Stomach smooth muscle (tissue), 2 donors: ENCODE measurements around the gene ZDHHC4.

ENCODE experiments used
- H3K27ac ChIP-seq: one replicate; pipeline ENCODE4 v1.7.0; 2013; ENCODE audit warnings: mild to moderate bottlenecking, low read length, inconsistent platforms
- H3K27me3 ChIP-seq, 2 donors: one replicate each; pipeline ENCODE4 v1.7.0; 2013; ENCODE audit warnings: low read length in 2 of 2; ENCODE audit not compliant: insufficient read depth in 2 of 2, control insufficient read depth in 1 of 2
- H3K36me3 ChIP-seq, 2 donors: one replicate each; pipeline ENCODE4 v1.7.0; 2013; ENCODE audit warnings: low read length in 2 of 2; ENCODE audit not compliant: control insufficient read depth in 2 of 2, insufficient read depth in 2 of 2
- H3K4me1 ChIP-seq: one replicate; pipeline ENCODE4 v1.7.0; 2013; ENCODE audit warnings: low read length; ENCODE audit not compliant: control insufficient read depth, insufficient read depth
- H3K4me3 ChIP-seq, 2 donors: one replicate each; pipeline ENCODE4 v1.7.0; 2013; ENCODE audit warnings: low read length in 2 of 2
- H3K9ac ChIP-seq, 2 donors: one replicate each; pipeline ENCODE4 v1.7.0; 2013; ENCODE audit warnings: low read length in 2 of 2, mild to moderate bottlenecking in 1 of 2
- H3K9me3 ChIP-seq, 2 donors: one replicate each; pipeline ENCODE4 v1.7.0; 2013; ENCODE audit warnings: low read length in 2 of 2; ENCODE audit not compliant: control insufficient read depth in 2 of 2
- donor health status: healthy.
- donor health status: Pancreatic carcinoma.

Gene ZDHHC4

DNA sequence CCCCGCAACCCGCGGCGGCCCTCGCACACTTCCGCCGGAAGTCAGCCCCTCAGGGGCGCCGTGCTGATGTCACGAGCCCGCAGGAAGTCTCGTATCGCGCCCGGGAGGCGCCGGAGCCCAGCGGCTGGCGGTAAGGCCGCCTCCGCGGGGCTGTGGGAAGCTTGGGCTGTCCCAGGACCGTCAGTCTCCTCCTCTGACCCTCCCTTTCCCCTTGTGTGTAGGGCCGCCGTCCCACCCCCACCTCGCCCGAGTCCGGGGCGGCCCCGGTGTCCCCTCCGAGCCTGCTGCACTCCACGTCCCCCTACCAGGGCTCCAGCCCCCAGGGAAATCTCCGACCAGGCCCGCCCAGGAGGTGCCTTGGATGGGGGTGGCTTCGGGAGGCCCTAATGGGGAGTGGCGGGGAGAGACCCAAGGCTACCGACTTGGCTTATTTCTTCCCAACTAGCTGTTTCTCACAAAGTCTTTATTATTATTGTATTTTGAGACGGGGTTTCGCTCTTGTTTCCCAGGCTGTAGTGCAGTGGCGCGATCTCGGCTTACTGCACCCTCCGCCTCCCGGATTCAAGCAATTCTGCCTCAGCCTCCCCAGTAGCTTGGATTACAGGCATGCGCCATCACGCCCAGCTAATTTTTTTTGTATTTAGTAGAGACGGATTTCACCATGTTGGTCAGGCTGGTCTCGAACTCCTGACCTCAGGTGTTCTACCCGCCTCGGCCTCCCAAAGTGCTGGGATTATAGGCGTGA is at the start of gene ZDHHC4:
ZDHHC4 (plus strand) TSS at position 86 of the 745 bp plus-strand sequence. CDS start 3,108 bp downstream, outside the sequence.
- no peaks in the 10 kb centered on the region for H3K9me3 ChIP-seq
- H3K36me3 ChIP-seq: peaks cover 17 to 19% of the 10 kb centered on the region in 2 donors
- H3K4me1 ChIP-seq: peaks cover 11% of the 10 kb centered on the region
- peak within 1 kb of the TSS; percentile 93 for H3K27ac ChIP-seq
- H3K9ac ChIP-seq: peak within 1 kb of the TSS; percentile 92
- no peaks in the 10 kb centered on the region for H3K27me3 ChIP-seq
- peak within 1 kb of the TSS; percentile 75 to 82 for H3K4me3 ChIP-seq

DNA sequence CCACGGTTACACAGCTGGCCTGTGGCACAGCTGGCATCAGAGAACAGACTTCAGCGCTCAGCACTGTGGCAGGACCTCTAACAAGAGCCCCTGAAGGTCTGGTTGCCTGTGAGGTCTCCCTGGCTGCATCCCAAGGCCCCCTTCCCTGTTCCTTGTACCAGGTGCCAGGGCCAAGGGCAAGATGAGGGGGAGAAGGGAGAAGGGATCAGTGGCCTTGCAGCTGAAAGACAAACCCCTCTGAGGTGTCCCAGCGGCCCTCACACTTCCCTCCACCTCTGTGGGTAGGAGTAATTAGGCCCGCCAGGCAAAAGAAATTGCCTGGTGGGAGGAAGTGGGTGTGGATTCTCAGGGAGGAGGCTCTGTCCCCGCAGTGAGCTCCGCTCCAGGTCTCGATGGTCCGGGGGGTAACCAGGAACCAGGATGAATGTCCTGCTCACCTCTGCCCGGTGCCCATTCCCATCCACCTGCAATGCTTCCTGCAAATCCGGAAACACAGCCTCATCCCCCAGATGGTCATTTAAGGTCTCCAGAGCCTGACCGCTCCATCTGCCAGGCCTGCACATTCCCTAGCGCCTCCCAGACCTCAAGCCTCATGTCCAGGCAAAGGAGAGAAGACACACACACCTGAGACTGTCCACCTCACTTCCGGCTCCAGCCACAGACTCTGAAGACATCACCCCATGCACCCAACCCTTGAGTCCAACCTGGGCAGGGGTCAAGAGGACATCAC is 48.7 kb upstream of the ZDHHC4 start:
- peaks cover 32 to 34% of the 10 kb centered on the region in 2 donors for H3K27me3 ChIP-seq
- no peaks in the 10 kb centered on the region for H3K9me3 ChIP-seq
- peaks cover 7% of the 10 kb centered on the region for H3K4me1 ChIP-seq
- H3K4me3 ChIP-seq: no peak overlapping the region
- H3K27ac ChIP-seq: no peak overlapping the region
- H3K9ac ChIP-seq: no peak overlapping the region
- no peaks in the 10 kb centered on the region for H3K36me3 ChIP-seq

DNA sequence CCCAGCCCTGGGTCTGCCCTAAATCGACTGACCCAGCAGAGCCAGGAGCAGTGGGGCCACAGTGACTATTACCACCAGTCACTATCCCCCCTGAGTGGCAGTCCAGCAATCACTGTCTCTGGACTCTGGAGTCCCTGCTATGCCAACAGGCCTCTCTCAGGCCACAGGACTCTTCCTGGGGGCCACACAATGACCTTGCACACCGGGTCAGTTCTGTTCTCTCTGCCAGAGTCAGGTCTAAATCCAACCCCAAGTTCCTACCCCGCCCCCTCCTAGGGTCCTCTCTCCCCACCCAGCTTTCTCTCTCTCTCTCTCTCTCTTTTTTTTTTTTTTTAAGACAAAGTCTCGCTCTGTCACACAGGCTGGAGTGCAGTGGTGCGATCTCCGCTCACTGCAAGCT is 47.6 kb upstream of the ZDHHC4 start:
- Histone ChIP-seq H3K27ac (no peak overlapping the region), H3K9ac (no peak overlapping the region), H3K4me1 (peaks cover 7% of the 10 kb centered on the region), H3K4me3 (no peak overlapping the region), H3K27me3 (peaks cover 32 to 34% of the 10 kb centered on the region in 2 donors), H3K9me3 (no peaks in the 10 kb centered on the region), H3K36me3 (no peaks in the 10 kb centered on the region)

DNA sequence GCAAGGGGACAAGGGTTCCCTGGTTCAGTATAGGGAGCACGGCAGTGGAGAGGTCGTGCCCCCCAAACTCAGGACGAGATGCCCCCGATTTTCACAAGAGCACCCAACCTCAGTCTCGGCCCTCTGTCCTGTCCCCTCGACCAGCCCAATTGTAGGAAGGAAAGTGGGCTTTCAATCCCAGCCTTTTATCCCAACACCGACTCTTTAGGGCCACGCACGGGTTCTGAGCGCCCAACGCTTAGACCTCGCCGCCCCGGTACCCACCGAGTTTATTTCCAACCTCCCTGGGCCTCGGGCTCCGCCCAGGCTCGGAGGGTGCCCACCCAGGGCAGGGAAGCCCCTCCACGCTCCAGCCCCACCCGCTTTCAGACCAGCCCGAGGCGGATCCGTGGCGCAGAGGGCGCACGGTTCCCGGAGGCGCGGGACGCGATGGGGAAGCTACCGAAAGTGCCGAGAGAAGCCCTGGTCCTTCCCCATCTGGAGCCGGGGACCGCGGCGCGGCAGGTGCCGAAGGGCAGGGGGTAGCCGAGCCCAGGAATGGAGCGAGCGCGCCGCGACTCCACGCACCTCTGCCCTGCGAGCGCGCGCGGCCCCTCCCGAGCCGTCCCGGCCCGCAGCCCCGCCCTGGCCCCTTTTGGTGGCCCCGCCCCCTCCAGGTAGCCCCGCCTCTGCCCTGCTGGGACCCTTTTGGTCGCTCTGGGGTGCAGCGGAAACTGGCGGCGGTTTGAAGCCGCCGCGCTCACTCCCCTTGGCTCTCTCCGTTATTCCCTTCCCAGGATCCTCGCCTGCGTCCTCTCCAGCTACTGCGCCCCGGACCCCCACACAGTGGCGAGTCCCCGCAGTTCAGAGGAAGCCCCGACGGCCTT is 46.4 kb upstream of the ZDHHC4 start:
- H3K4me1 ChIP-seq: peaks cover 7% of the 10 kb centered on the region
- no peak overlapping the region for H3K27ac ChIP-seq
- H3K9ac ChIP-seq: no peak overlapping the region
- no peaks in the 10 kb centered on the region for H3K9me3 ChIP-seq
- peaks cover 36 to 37% of the 10 kb centered on the region in 2 donors for H3K27me3 ChIP-seq
- no peaks in the 10 kb centered on the region for H3K36me3 ChIP-seq
- no peak overlapping the region for H3K4me3 ChIP-seq

DNA sequence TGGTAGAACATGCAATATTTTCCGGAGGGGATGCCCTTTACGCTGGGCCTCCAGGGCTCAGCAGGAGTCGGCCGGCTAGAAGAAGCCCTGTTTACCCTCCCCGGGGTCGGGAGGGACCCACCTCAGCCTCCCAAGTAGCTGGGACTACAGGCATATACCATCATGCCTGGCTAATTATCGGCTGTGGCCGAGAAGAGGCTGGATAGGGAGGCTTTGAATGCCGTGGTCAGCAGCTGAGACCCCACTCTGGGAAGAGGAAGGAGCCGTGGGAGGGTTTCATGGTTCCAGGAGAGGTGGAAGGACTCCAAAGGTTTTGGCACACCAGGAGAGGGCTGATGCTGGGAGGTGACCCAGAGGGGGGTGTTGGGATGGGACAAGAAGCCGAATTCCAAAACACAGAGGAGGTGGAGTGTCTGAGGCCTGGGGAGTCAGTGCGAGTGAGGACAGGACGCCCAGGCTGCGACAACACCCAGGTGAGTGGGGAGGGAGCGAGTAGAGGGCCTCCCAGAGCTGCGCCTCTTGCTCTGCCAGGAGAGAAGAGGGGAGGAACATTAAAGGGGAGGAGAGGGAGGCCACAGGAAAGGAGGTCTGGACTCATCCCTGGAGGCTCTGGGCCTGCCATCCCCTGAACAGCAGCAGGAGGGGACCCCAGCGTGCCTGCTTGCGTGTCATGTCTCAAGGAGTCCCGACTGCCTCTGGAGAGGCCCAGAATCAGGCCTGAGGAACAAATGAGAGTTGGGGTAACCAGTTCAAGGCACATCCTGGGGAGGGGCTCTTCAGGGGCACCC is 45.6 kb upstream of the ZDHHC4 start:
- Histone ChIP-seq H3K36me3 (no peaks in the 10 kb centered on the region), H3K4me1 (peaks cover 11% of the 10 kb centered on the region), H3K27ac (no peak overlapping the region), H3K4me3 (no peak overlapping the region), H3K9ac (no peak overlapping the region), H3K27me3 (peaks cover 37 to 39% of the 10 kb centered on the region in 2 donors), H3K9me3 (no peaks in the 10 kb centered on the region)

DNA sequence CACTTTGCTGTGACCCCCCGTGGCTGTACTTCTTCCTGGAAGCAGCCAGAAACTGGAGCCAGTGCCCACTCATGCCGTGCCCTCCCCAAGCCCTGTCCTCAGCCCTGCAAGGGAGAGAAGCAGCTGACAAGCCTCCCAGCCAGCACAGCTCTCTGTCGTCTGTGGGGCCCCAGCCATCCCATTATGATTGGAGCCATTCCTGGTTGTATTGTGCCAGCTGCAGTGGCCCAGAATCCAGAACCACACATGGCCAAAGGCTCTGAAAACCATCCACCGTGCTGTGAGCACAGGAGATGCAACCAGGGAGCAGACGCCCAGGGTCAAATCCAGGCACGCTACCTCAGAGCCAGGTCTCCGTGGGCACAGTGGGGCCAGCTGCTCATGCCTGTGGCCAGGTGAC is 44.7 kb upstream of the ZDHHC4 start:
- Histone ChIP-seq H3K36me3 (no peaks in the 10 kb centered on the region), H3K27me3 (peaks cover 32 to 33% of the 10 kb centered on the region in 2 donors), H3K9me3 (no peaks in the 10 kb centered on the region), H3K9ac (no peak overlapping the region), H3K4me3 (no peak overlapping the region), H3K4me1 (peaks cover 13% of the 10 kb centered on the region), H3K27ac (no peak overlapping the region)

DNA sequence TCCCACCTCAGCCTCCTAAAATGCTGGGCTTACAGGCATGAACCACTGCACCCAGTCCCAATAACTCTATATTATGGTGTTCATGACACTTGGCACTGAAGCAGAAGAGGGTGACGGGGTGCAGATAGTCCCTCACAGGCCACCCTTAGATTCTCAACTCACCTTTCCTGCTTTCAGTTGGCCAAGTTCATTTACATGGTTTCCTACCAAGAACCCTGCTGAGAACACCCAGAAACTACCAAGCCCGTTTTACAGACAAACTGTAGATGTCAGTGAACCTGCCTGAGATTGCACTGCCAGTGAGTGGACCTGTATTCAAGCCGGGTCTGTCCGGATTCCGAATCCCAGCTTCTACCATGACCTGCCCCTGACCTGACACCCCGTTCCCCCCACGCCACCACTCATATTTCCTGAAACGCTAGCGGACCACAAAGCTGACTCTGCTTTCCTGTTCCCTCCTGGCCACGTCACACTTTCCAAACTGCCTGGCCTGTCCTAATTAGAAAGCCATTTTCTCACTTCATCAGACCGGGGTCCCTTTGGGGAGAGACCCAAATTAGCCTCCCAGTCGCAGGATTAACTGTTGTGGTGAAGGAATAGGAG is 43.3 kb upstream of the ZDHHC4 start:
- H3K27me3 ChIP-seq: peaks cover 27 to 35% of the 10 kb centered on the region in 2 donors
- H3K36me3 ChIP-seq: no peaks in the 10 kb centered on the region
- H3K4me1 ChIP-seq: peaks cover 13% of the 10 kb centered on the region

DNA sequence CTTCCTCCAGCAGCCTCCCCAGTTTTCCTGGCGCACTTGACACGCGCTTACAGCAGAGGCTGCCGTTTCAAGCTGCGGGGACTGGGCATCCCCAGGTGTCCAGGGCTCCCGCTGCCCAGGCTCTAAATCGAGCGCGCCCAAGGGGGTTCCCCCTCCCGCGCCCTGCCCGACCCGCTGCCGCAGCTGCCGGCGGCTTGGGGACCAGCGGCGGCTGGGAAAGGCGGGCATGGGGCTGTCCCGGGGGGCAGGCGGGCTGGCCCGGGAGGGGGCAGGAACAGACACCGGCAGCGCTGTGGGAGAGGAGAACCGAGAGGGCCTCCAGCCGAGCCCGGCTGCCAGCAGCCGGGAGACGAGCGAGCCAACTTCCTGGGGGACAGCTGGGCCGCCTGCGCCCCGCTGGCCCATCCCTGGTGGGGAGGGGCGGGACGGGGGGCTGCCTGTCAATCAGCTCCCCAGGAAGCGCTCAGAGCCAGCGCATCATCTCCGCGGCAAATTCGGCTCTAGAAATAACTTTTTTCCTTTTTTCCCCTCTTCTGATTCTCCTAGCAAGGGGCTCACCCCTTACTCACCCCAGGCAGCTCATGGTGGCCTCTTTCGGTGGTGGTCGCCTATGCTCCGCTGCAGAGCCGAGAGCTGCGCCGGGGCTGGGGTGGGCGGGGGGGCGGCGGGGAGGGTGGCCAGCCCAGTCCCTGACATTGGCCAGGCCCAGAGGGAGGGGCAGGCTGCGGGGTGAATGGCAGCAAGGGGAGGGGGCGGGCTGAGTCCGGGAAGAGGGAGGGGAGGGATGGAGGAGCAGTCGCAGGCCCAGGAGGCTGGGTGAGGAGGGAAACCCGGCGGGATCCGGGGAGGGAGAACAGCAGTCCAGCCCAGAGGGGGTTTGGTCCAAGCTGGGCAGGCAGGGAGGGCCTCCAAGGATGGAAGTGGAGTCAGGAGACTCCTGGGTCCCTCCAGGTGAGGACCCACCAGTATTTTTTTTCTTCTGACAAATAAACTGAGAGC is 40.7 kb upstream of the ZDHHC4 start:
- Histone ChIP-seq H3K4me3 (peak overlapping the region in 1 of 2 donors; percentile 47), H3K4me1 (peaks cover 9% of the 10 kb centered on the region), H3K9me3 (no peaks in the 10 kb centered on the region), H3K27ac (no peak overlapping the region), H3K36me3 (no peaks in the 10 kb centered on the region), H3K9ac (no peak overlapping the region), H3K27me3 (peaks cover 29 to 32% of the 10 kb centered on the region in 2 donors)

More for the DNA sequence above, 43.3 kb upstream of the ZDHHC4 start:
- H3K9ac ChIP-seq: no peak overlapping the region
- H3K27ac ChIP-seq: no peak overlapping the region
- no peaks in the 10 kb centered on the region for H3K9me3 ChIP-seq
- H3K4me3 ChIP-seq: no peak overlapping the region

DNA sequence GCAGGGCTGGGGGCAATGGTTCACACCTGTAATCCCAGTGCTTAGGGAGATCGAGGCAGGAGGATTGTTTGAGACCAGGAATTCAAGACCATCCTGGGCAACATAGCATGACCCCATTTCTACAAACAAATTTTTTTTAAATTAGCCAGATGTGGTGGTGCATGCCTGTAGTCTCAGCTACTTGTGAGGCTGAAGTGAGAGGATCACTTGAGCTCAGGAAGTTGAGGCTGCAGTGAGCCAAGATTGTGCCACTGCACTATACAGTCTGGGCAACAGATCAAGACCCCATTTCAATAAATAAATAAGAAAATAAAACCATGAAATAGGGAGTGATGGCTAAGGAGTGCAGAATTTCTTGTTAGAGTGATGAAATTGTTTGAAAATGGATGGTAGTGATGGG is 34.9 kb upstream of the ZDHHC4 start:
- H3K9ac ChIP-seq: no peak overlapping the region
- no peak overlapping the region for H3K27ac ChIP-seq
- no peaks in the 10 kb centered on the region for H3K36me3 ChIP-seq
- H3K4me3 ChIP-seq: no peak overlapping the region
- peaks cover 12 to 14% of the 10 kb centered on the region in 2 donors for H3K27me3 ChIP-seq
- no peaks in the 10 kb centered on the region for H3K9me3 ChIP-seq
- no peaks in the 10 kb centered on the region for H3K4me1 ChIP-seq
